ENCODE results near the gene BID. TPM values are rescaled to one million over a fixed set of nuclear protein-coding genes. Genes with fewer than 3 reads are reported as not detected.

BID gene
- total and polyA plus RNA-seq, 2 of the 4 experiments (the other 2 are of a cell fraction) = 69.5 to 240 TPM

GRCh38 chr22:17716529-17716928 is 57.7 kb downstream of the BID start:
- BruUV-seq (replicated peaks) = no TSS peak
- H3K27ac ChIP-seq (ENCODE audit: insufficient read depth, low read length) = no peak overlapping the region
- H4K20me1 ChIP-seq (ENCODE audit: insufficient read depth, low read length) = 0 out of 2 replicates have a peak, but pooled peaks cover 4% of the 10 kb centered on the region
- H3K9ac ChIP-seq (ENCODE audit: low read depth, low read length) = no peak overlapping the region
- ATAC-seq (ENCODE audit: low read depth) (no peak), DNase-seq (peak; percentile 13)
- H3K79me1 ChIP-seq (ENCODE audit: low read depth in 1 of 2, low read length in 2 of 2) = peaks cover 11 to 48% of the 10 kb centered on the region in 2 experiments
- no peak overlapping the region for H4K5ac ChIP-seq (ENCODE audit: low read depth, low read length)
- ChIA-PET CTCF (no interaction called here), POLR2A (ENCODE audit: unreplicated experiment) (no interaction called here)
- no peaks in the 10 kb centered on the region for H3K9me3 ChIP-seq (ENCODE audit: control insufficient read depth, insufficient read depth, low read length)
- H2BK5ac ChIP-seq (ENCODE audit: low read depth, low read length, poor library complexity, severe bottlenecking) = peak overlapping the region; percentile 29
- no peak overlapping the region for H3K4ac ChIP-seq (ENCODE audit: low read depth, low read length)
- H2BK20ac ChIP-seq (ENCODE audit: low read depth, low read length) = no peak overlapping the region
- no peaks in the 10 kb centered on the region for H3K27me3 ChIP-seq (ENCODE audit: control insufficient read depth, insufficient read depth, low read length)
- no peak overlapping the region for H3K4me3 ChIP-seq (ENCODE audit: insufficient read depth, low read depth, low read length)
- H3K56ac ChIP-seq (ENCODE audit: extremely low read depth, insufficient read depth, low read length) = no peak overlapping the region
- H2AK9ac ChIP-seq (replicated peaks; ENCODE audit: low read depth, low read length, poor library complexity) = no peak overlapping the region
- H3K36me3 ChIP-seq (ENCODE audit: control insufficient read depth, insufficient read depth, low read length) = 0 out of 2 replicates have a peak, but pooled peaks cover 2% of the 10 kb centered on the region
- in situ Hi-C loops (cut with MboI; ENCODE audit: low sequenced_read_pairs) = no loop called here
- H3K23ac ChIP-seq (ENCODE audit: low read depth, low read length) = no peak overlapping the region
- peaks cover 15% of the 10 kb centered on the region for H3K4me1 ChIP-seq (ENCODE audit: control insufficient read depth, insufficient read depth, low read length)
- intact Hi-C loops (cut with micrococcal nuclease) = loop anchor here (10.0 kb wide), 1 partner anchor 142 kb away; no protein-coding TSS in a partner anchor
- no peak overlapping the region for H4K8ac ChIP-seq (ENCODE audit: low read depth in 2 of 2, low read length in 2 of 2)
- H3K9me1 ChIP-seq (ENCODE audit: insufficient read depth, low read length) = peaks cover 8% of the 10 kb centered on the region; the same call in 1 of the 2 replicates
- no peak overlapping the region for H2BK120ac ChIP-seq (ENCODE audit: low read depth, low read length)
- no peak overlapping the region for H3K14ac ChIP-seq (replicated peaks; ENCODE audit: low read depth, low read length)
- TF ChIP-seq MAFK (IDR thresholded peaks at IDR 0.05; ENCODE audit: low read depth, low read length) (no peak), RFX5 (IDR thresholded peaks at IDR 0.05; ENCODE audit: low read depth, low read length) (no peak), CTCF (conservative IDR thresholded peaks at IDR 0.05; ENCODE audit: low read depth, low read length) (no peak), NFE2L2 (IDR thresholded peaks at IDR 0.05; ENCODE audit: low read depth, low read length) (no peak)
- H3K4me2 ChIP-seq (ENCODE audit: low read depth, low read length) = no peak overlapping the region
- no peak overlapping the region for H4K91ac ChIP-seq (ENCODE audit: insufficient read depth, low read depth, low read length)
- no peak overlapping the region for H2BK15ac ChIP-seq (ENCODE audit: low read depth, low read length)
- no peak overlapping the region for H2AFZ ChIP-seq (replicated peaks; ENCODE audit: low read length, poor library complexity)
- WGBS, 2 experiments (ENCODE audit: extremely low coverage in 2 of 2, insufficient read length in 1 of 2) = no CpG with 5 or more reads among the region's 3 CpGs
- no peak overlapping the region; the same call in 1 of the 2 replicates for H3K18ac ChIP-seq (ENCODE audit: low read depth, low read length)
- dilution Hi-C loops (cut with HindIII; ENCODE audit: low sequenced_read_pairs, unreplicated experiment) = no loop called here
- no peak overlapping the region for H2AK5ac ChIP-seq (ENCODE audit: low read depth, low read length)
